Daoy (cell line): ENCODE data around the gene SLC9A1. TPM values are rescaled to one million over a fixed set of nuclear protein-coding genes. Genes with fewer than 3 reads are reported as not detected.
A peak's percentile ranks its signal among the peaks of the same experiment; 100 is the strongest.

Experiments used
- DNase-seq: peaks from one replicate; pipeline ENCODE4 v3.0.0-alpha.2; 2015; ENCODE audit warnings: low read depth
- total RNA-seq: library from RNA; depleted of rRNA; stranded (reverse); fragments of >200 nt; shearing (Covaris generic); gene quantifications from 2 replicates; pipeline ENCODE4 v1.2.3, GENCODE V29; 2014

SLC9A1 gene
- total RNA-seq, 1 experiment from 2014 or later, result 6.1 TPM

DNA sequence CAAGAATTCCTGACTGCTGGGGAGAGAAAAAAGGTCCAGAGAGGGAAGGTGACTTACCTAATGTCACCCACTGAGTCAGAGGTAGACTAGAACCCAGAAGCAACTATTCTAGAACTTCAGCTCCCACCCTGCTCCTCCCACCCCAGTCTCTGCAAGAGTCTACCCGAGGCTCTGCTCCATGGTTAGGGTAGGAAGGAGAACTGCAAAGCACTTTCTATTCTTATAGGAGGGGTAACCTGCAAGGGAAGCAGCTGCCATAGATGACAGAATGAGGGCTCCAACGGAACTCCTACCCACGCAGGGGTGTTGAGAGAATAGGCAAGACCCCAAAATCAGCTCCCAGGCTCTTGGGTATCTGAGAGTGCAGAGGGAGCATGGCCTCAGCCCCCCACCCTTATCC is 4.3 kb downstream of the SLC9A1 start:
- DNase-seq, result no peak

DNA sequence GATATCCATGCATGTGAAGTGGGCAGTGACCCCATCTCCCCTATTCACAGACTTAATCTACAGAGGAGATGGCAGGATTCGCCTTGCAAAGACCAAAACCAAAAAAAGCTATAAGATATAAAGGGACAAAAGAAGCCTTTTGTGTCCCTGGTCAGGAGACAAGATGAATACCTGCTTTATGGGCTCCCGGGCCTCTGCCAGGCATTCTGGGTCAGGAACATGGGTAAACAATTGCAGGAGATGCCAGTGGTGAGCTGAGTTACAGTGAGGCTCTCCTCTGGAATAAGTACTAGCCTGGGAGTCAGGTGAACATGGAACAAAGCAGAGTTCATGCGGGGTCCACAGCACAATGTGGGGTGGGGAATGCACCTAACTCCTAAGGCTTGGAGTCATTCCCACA is 4.7 kb downstream of the SLC9A1 start:
- no peak for DNase-seq

DNA sequence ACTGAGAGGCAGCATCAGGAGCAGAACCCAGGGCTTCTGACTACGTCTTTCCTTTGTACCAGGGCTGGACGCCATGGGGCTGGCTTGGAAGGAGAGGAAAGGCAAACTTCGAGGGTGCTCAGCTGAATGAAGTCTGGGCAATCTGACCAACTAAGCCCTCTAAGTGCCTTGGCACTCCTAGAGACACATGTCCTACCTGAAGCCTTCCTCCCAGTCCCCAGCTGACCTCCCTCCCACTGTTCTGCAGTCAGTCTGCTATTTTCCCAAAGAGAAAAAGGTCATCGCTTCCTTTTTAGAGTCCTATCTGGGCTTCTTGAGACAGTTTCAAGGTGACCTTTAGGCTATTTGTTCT is 5.2 kb downstream of the SLC9A1 start:
- no peak for DNase-seq

DNA sequence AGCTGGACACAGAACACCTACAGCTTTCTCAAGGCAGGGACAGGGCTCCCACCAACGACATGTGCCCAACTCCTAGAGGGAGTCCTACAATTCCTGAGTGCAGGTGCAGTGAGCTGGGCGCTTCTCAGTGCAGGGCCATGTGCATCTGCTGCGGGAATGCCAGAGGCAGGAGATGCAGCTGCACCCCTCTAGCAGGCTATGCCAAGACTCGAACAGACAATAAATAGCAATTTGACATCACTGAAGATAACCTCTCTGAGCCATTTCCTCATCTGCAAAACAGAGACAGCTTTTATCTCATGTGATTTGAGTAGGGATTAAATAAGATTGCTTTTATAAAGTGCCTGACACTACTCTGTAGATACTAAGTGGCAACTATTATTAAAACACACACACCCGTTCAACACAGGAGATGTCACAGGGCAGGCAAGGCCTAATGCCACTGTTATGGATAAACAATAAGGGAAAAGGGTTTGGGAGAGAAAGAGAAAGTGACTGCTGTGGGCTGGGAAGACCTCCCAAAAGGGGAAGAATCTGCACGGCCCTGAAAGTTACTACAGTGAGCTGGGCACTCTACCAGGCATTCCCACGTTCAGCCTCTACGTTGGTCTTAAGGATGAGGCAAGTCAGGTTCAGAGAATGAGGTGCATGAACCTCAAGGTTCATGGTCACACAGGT is 5.7 kb downstream of the SLC9A1 start:
- no peak for DNase-seq

DNA sequence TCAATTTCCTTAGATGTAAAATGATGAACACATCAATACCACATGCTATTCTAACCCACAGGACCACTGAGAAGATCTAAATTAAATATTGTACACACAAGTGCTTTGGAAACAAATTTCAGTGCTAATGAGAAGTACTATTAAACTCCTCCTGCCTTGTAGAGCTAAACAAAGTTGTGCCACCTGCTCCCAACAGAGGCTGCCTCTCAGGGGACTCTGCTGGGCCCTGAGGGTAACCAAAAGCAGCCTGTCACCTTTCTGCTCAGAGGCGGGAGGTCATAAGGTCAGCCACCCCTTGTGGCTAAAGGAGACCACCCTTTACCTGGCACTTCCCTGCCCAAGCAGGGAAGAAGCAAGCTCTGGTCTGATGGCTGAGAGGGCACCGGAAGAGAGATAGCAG is 6.3 kb downstream of the SLC9A1 start:
- no peak for DNase-seq

DNA sequence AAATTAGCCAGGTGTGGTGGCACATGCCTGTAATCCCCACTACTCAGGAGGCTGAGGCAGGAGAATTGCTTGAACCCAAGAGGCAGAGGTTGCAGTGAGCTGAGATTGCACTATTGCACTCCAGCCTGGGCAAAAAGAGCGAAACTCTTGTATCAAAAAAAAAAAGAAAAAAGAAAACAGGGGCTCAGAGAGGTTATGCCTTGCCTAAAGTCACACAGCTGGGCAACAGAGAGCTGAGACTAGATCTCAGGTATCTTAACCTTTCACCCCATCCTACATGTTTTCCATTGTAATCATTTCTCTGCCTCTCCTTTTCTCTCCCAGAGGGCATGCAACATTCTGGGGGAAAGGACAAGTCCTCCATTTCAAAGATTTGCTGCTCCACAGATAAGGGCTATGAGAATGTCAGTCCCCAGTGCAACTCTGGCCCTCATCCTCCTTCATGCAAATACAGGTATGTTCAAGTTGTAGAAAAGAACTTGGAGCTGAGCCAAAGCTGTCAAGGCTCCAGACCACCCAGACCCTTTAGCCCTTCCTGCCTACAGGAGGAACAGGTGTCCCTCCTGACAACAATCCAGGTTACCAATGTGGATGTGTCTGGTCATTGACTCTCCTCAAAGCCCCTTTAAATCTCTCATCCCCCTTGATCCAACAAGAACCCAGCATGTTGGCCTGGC is 6.9 kb downstream of the SLC9A1 start:
- no peak for DNase-seq

DNA sequence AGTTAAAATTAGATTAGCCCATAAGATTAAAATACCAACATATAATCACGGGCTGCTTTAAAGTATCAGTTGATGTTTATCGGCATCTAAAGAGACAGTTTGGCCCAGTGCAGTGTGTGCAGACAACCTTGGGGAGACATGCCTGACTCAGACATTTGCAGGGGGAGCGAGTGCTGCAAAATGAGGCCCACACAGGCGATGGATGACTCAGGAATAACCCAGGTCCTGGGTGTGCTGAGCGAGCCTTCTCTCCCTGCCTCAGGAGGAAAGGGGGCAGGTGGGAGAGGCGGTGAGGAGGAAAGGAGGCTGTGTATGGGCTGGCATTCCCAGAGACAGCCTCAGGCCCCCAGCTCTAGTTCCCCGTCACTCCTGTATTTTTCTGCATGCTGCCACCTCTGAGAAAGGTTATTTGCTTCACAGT is 9.0 kb downstream of the SLC9A1 start:
- peak; percentile 95 for DNase-seq

DNA sequence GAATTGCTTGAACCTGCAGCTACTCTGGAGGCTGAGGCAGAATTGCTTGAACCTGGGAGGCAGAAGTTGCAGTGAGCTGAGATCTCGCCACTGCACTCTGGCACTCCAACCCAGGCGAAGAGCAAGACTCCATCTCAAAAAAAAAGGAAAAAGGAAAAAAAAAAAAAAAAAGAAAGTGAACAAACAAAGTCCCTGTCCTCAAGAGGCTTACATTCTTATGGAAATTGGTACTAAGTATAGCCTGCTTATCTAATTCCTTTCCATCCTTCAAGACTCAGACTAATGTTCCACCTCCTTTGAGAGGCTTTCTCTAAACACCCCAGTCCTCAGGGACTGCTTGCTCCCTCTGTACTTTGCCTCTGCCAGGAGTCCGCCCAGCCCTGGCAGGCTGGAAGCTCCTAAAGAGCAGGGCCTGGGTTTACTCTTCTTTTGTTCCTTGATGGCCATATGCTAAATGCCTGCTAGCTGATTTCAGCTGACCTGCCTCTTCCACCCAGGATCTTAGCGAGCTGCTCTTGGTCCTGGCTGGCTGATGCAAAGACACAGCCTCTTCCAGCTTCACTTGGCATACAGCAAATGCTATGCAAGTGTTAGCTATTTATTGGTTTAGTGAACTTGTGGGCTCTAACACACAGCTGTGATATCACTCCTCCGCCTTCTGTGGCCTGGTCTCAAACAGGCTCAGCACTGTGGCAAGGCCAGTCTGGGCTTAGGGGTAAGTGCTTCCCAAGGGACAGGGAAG is 9.8 kb downstream of the SLC9A1 start:
- peak; percentile 67 for DNase-seq

DNA sequence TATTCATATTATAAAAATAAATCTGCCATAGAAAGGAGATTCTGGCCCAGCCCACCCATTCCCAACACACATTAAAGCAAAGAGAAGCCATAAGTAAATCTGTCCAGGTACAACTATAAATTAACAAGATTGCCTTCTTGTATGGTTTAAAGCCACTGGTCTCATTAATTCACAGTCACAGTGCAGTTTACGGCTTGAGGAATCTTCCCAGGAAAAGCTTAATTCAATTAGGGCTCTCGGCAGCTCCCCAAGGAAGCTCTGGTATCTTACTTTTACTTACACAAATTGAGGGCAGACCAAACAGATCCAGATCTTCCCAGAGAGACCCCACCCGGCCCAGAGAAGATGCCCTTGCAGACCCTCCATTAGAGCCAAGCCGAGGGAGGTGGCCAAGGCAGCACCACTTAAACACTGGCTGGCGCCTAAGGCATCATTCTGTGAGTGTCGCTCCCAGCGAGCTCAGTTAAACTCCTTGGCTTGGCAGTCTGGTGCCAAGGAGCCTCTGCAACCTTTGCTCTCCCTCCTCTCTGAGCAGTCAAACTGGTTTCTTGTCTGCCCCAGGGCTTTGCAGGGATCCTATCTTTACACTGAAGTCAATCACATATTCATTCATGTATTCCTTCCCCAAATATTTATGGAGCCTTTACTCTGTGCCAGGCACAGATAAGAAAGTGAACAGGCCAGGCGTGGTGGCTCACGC is 10.7 kb downstream of the SLC9A1 start:
- no peak for DNase-seq

DNA sequence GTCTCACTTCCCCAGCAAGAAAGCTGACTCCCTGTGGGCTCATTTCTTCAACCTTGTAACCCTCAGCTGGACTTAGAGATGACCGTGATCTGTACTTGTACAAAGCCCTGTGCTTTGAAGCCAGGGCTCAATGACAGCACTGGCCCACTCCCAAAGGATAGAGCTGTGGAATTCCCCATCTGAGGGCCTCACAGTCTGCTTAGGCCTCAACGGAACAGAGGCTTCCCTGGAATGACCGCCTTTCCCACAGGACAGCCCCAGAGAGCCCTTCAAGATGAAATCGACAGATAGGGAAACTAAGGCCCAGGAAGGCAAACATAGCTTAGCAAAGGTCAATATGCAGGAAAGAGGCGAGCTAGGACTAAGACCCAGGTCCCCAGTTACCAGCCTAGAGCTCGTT is 11.5 kb downstream of the SLC9A1 start:
- DNase-seq, result no peak

DNA sequence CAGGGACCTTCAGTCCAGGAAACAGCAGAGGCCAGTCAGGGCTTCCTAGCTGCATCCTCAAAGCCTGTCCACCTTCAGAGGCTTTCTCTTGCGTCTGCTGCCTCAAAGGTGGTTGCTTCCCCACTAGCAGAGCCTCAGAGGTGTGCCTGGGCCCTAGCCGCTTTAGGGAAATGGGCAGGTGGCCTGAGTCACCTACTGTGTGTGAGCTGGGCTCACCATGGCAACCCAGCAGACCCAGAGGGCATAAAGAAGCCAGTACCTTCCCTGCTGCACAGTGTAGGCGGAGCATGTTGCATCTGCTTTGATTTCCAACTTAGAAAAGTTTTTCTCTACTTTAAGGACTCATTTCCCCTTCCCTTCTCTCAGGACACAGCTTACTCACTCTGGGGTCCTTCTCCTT is 12.5 kb downstream of the SLC9A1 start:
- peak; percentile 50 for DNase-seq

DNA sequence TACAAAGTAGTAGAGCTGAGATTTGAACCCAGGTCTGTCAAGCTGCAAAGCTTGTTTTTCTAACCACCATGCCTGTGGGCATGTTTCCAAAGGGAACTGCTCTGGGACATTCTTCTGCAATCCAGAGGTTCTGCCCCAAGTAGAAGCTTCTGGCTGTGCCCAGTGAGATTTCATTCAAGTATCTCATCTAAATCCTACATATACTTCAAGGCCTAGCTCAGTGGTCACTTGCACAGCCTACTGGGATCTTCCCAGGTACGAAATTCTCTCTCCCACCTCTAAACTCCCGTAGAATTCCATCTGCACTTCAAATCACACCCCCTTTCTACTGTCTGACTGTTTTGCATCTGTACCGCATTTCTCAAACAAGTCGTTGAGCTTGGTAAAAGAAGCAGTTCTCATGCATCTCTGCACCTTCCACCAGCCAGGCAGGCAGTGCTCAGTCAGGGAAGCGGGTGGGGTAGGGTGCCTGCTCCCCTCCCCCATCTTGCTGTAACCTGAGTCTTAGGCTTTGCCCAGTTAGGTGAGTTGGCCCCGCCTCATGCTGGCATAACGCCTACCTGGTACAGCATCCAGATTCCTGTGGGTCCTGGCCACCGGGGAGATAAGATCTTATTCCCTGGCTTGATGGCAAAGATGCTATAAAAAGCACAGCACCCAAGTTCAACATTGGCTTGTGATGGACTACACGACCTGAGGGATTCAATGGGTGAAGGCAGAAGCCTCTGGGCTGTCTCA is 13.5 kb downstream of the SLC9A1 start:
- no peak for DNase-seq

DNA sequence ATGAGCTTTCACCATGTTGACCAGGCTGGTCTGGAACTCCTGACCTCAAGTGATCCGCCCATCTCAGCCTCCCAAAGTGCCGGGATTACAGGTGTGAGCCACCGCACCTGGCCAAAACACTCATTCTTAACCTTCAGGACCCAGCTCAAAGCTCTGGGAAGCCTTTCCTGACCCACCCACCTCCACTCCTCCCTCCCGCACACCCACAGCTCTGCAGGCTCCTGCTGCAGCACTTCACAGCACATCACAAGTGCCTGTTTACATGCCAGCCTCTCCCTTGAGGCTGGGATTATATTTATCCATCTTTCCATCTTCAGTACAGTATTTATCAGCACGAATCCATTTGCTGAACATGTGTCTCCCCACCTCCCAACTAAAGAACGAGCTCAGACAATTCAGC is 14.9 kb downstream of the SLC9A1 start:
- DNase-seq, result no peak

DNA sequence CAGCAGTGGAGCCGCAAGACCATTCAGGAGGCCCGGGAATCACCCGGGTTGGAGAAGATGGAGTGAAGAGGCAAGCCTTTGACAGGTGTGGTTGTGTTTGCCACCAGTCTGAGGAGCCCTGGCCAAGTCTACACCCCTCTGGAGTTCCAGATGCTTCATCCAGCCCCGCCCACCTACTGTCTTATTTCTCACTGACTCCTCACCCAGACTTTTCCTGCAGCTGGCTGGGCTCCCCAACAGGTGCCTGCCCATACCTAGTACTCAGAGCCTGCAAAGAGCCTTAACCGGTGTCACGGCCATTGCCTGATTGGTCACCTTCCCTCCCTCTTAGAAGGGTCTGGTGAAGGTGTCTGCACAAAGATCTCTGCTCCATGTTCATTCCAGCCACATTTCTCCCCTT is 16.0 kb downstream of the SLC9A1 start:
- DNase-seq, result no peak

DNA sequence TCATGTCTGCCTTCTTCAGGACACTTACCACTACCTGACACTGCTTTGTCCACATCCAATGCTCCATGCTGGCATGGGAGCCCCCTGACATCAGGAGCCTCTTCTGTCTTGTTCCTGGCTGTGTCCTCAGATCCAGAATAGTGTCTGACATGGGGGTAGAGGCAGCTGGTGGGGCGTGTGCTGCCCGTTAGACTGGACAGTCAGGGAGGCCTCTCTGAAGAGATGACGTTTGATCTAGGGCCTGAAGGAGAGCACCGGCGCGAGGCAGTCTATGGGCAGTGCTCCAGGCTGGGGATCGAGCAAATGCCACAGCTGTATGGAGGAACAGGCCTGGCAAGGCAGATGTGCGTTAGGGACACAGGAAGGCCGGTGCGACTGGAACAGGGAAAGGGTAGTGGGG is 16.6 kb downstream of the SLC9A1 start:
- no peak for DNase-seq

DNA sequence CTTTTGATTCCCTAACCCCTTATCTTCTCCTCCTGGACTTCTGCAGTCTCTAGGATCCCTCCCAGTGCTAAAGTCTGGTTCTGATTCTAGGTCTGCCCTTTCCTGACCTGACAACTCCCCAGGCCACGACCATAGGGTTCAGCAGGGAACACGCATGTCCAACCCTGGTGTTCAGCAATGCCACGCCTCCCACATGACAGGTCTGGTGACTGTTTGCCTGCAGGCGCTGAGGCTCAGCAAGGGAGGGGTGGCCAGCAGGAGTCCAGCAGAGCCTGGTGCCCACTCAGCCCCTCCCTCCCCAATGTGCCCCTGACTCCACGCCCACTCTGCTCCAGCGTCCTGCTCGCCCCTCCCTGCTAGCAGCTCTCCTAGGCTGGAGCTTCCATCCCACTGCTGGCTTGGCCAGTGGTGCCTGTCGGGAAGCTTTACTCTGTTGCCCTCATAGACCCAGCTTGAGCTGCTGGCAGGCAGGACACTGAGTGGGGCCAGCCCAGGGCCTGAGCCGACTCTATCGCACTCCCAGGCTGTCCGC is 17.3 kb downstream of the SLC9A1 start:
- peak; percentile 51 for DNase-seq

DNA sequence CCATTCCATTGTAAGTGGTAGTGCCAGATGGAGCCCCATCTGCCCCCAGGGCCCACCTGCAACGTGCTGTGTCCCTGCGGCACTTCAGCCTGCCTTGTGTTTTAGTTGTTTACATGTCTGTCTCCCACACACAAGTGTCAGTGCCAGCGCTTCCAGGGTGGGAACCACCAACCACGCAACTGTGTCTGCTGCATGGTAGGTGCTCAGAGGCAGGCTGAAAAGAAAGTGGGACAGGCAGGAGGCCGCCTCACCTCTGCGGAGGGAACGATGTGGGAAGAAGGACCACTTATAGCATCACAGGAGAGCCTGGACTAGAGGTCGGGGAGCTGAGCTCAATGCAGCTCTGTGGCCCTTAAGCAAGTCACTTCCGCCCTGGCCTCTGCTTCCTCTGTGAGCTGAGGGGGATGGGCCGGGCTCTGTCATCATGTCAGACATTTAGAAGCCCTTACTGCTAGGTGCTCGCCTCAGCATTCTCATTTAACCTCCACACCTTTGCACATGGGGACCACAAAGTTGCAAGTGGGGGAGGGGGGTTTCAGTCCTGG is 17.9 kb downstream of the SLC9A1 start:
- peak; percentile 36 for DNase-seq

DNA sequence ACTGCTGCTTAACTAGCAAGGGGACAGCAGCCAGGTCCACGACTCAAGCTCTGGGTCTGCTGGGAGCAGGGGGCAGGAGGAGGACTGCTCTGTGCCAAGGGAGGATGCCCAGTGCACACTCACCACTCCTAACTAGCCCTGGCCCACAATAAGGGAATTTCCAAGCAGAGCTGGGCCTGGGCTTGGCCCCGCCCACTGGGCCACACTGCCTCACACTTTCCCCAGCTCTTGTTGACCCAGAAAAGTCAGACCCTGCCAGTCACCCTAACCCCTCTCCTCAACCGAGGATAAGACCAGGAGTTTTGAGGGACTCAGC is 18.7 kb downstream of the SLC9A1 start:
- DNase-seq, result peak; percentile 68

DNA sequence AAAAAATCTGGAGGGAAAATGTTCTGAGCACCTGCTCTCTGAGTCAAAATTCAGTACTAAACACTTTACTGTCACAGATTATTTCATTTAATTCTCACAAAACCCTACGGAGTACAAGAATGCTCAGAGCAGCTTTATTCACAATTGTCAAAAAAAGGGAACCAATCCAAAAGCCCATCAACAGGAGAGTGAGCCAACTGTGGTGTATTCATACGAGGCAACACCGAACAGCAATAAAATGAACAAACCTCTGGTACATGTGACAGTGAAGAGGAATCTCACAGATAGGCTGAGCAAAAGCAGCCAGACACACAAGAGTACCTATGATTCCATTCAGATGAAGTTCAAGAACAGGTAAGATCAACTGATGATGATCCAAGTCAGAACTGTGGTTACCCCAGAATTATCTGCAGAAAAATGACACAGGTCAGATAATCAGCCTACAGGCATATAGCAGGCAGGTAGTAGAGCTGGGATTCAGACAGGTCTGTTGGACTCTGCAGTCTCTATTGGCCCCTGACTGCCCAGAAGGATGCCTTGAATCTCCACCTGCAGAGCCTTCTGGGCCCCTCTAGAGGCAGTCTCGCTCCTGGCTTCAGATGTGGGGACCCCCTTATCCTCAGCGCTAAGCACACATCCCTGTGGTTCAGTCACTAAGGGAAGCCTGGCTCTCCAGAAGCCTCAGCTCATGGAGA is 19.2 kb downstream of the SLC9A1 start:
- DNase-seq, result no peak

DNA sequence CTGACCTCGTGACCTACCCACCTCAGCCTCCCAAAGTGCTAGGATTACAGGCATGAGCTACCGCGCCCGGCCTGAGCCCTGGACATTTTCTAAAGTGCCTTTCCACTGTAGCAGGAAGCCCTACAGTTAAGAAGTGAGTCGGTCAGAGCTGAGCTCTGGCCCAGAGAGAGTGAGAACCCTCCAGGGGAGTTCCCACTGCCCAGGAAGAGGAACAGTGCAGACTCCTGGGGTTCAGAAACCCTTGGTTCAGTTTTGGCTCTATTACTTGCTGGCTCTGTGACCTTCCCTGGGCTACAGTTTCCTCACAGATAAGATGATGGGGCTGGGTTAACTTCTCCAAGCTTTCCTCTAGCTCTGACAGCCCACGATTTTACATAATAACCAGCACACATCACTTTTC is 20.9 kb downstream of the SLC9A1 start:
- DNase-seq, result no peak

DNA sequence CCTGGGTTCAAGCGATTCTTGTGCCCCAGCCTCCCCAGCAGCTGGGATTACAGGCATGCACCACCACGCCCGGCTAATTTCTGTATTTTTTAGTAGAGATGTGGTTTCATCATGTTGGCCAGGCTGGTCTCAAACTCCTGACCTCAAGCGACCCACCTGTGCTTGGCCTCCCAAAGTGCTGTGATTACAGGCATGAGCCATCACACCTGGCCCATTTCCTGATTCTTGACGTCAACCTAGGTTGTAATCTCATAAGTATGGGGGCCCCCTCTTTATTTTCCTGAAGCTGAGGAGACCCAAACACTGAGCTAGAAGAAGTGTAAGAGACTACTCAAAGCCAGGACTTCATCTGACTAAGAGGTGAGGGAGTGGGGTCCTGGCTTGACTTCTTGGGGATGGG is 21.8 kb downstream of the SLC9A1 start:
- DNase-seq, result no peak
